Measurements from ENCODE around the gene QTRT2. TPM values are rescaled to one million over a fixed set of nuclear protein-coding genes. Genes with fewer than 3 reads are reported as not detected.
A peak's percentile ranks its signal among the peaks of the same experiment; 100 is the strongest.

The QTRT2 gene
- total RNA-seq, 1 donor = 22.9 TPM

DNA sequence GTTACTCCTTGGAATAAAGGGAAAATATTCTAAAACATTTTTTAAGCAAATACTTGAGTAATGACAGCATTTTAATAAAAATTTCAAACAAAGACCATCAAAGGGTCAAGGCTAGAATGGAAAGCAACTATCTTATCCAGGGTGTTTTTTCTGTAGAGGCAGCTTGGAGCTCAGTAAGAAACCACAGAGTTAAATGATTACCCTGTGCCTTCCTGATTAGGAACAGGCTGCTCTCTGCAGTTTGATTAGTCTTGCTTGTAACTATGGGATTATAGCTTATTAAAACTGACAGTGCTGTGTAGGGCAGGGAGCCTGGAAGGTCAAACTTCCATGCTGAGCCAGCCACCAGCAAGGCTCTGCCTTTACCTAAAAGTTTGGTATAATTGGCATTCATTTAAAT lies 33.1 kb downstream of the QTRT2 start:
- no peak for DNase-seq (ENCODE audit: low read depth)
- TF ChIP-seq, protein P1, sequence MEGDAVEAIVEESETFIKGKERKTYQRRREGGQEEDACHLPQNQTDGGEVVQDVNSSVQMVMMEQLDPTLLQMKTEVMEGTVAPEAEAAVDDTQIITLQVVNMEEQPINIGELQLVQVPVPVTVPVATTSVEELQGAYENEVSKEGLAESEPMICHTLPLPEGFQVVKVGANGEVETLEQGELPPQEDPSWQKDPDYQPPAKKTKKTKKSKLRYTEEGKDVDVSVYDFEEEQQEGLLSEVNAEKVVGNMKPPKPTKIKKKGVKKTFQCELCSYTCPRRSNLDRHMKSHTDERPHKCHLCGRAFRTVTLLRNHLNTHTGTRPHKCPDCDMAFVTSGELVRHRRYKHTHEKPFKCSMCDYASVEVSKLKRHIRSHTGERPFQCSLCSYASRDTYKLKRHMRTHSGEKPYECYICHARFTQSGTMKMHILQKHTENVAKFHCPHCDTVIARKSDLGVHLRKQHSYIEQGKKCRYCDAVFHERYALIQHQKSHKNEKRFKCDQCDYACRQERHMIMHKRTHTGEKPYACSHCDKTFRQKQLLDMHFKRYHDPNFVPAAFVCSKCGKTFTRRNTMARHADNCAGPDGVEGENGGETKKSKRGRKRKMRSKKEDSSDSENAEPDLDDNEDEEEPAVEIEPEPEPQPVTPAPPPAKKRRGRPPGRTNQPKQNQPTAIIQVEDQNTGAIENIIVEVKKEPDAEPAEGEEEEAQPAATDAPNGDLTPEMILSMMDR (IDR thresholded peaks at IDR 0.05; ENCODE audit: insufficient read depth, low read depth, low read length) = no peak
- H3K4me3 ChIP-seq (ENCODE audit: low read depth, low read length) = no peak overlapping the region

DNA sequence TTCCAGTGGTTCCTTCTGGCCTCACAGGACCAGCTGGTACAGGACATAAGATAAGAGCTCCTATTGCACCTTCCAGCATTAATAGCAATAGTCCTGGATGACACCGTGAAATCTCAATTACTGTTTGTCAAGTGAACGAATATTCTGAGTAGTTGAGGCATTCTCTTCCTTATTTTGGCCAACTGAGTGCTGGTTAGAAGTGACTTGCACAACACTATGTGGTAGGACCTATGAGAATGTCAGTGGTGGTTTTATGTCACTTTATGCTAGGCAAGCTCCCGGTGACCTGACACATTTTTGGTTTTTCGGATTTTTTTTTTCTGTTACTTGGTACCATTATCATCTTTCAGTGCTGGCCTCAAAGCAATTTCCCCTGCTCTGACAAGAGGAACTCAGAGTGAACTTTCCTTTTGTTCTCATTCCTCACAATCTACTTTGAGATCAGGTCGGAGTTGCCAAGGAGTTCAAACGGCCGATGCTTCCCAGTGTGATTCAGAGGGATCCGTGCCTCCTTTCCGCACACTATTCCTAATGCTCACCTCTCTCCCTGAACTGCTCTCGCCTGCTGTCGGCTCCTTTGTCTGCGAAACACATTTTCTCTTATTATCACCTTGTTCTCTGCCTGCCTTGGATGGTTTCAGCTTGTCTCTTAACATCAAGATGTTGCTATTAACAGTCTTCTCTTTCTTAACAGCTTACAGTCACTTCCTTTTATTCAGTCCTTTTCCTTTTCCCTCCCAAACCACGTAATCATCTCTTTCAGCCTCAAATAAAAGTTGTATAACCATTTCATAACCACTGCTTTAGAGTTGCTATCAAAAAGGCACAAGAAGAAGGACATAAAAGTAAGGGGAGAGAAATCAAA lies 35.8 kb downstream of the QTRT2 start:
- no peak overlapping the region for H3K4me3 ChIP-seq (ENCODE audit: low read depth, low read length)
- TF ChIP-seq, protein P1 (IDR thresholded peaks at IDR 0.05; ENCODE audit: insufficient read depth, low read depth, low read length) = no peak
- no peak for DNase-seq (ENCODE audit: low read depth)

DNA sequence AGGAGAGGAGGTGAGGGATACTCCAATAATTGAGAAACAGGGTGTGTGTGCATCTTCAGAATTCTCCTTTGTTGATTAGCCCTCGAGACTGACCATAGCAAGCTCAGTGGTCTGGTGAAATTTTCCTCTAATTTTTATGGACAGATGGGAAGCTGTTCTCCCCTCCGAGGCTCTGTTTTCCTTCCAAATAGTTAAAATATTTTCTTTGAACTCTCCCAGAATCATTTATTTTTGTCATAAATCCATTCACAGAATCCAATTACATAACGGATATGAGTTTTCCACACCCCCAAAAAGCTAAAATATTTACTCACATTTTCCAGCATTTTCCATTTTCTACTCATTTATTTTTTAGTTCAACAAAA lies 36.5 kb downstream of the QTRT2 start:
- no peak for DNase-seq (ENCODE audit: low read depth)
- no peak overlapping the region for H3K4me3 ChIP-seq (ENCODE audit: low read depth, low read length)
- TF ChIP-seq, protein P1 (IDR thresholded peaks at IDR 0.05; ENCODE audit: insufficient read depth, low read depth, low read length) = no peak

DNA sequence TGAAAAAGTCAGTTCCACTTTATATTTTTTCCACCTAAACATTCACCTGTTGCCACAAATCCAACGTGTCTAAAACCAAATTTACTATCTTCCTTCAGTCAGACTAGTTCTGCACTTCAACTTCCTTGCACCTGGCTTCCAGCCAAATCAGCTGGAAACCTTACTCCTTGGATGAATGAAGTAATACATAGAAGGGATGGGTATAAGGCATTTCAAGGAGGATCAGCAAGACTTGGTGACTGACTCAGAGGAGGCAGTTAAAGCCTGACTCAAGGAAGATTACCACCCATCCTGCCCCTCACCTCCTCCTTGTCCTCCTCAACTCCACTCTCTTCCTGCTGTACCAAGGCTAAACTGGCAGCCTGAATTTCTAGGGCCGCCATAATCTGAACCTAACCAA lies 37.1 kb downstream of the QTRT2 start:
- TF ChIP-seq, protein P1 (IDR thresholded peaks at IDR 0.05; ENCODE audit: insufficient read depth, low read depth, low read length) = no peak
- no peak overlapping the region for H3K4me3 ChIP-seq (ENCODE audit: low read depth, low read length)
- peak; percentile 47 for DNase-seq (ENCODE audit: low read depth)

DNA sequence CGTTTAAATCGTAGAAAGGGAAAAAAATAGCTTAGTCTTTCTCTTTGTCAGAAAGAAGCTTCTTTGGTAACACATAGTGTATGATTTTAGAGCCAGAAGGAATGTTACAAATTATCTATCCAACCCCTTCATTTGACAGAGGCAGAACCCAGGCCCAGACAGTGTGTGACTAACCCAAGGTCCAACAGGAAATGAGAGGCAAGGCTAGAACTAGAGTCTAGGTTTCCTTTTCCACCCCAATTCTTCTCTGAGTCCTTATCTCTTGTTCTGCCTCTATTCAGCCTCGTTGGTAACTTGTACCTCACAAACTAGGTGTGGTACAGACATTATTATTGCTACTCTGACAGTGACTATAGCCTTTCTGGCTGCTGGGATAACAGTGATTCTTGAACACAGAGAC lies 39.3 kb downstream of the QTRT2 start:
- TF ChIP-seq, protein P1 (IDR thresholded peaks at IDR 0.05; ENCODE audit: insufficient read depth, low read depth, low read length) = no peak
- no peak overlapping the region for H3K4me3 ChIP-seq (ENCODE audit: low read depth, low read length)
- no peak for DNase-seq (ENCODE audit: low read depth)

DNA sequence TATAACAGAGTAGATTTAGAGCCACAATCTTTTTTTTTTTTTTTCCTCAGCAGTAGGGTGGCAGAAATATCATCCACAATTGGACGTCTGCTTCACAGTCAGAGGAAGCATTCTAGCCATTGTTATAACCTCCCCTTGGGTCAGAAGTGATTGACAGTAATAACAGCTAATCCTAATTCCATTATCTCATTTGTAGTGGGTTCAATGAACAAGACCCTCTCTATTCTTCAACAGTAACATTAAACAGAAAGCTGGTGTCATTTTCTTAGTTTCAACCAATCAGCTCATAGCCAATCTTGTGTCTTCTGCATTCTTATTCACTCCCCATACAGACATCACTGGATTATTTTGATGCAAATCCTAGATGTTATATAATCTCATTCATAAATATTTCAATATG lies 44.6 kb downstream of the QTRT2 start:
- TF ChIP-seq, protein P1 (IDR thresholded peaks at IDR 0.05; ENCODE audit: insufficient read depth, low read depth, low read length) = no peak
- DNase-seq (ENCODE audit: low read depth) = no peak
- no peak overlapping the region for H3K4me3 ChIP-seq (ENCODE audit: low read depth, low read length)

DNA sequence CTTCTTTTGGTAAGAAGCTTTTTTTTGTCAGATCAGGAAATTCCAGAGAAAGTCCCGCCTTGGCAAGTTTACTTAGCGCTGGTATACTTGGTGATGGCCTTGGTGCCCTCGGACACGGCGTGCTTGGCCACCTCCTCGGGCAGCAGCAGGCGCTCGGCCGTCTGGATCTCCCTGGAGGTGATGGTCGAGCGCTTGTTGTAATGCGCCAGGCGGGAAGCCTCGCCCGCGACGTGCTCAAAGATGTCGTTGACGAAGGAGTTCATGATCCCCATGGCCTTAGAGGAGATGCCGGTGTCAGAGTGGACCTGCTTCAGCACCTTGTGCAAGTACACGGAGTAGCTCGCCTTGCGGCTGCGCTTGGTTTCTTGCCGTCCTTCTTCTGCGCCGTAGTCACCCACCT lies 46.6 kb downstream of the QTRT2 start:
- TF ChIP-seq, protein P1 (IDR thresholded peaks at IDR 0.05; ENCODE audit: insufficient read depth, low read depth, low read length) = no peak
- no peak overlapping the region for H3K4me3 ChIP-seq (ENCODE audit: low read depth, low read length)

More for the DNA sequence above, 46.6 kb downstream of the QTRT2 start:
- DNase-seq (ENCODE audit: low read depth) = no peak

Data from fibroblast of villous mesenchyme (primary cell).